NCI-H2107 (cell line): ENCODE data around the gene ANO1.

Experiments
- DNase-seq: peaks from one replicate; lab custom pipeline; 2025; lab: John Stamatoyannopoulos, UW

ANO1 gene

DNA sequence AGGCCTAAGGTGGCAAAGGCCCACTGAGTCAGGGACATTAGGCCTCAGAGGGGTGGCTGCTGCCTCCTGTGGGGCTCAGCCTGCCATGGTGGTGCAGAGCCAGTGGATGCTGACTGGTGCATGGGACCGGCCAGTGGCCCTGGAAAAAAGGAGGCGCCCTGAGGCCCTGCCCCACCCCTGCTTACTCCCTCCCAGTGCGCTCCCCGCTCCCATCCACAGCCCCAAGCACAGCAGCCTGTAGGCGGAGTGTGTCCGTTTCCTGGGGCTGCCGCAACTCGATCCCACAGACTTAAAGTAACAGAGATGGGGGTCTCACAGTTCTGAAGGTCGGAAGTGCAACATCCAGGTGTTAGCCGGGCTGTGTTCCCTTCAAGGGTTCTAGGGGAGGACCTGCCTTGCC lies 86.6 kb downstream of the ANO1 start:
- DNase-seq = no peak

GRCh38 chr11:70167120-70167519 lies 89.0 kb downstream of the ANO1 start:
- DNase-seq = no peak

GRCh38 chr11:70167723-70168404 lies 89.7 kb downstream of the ANO1 start:
- DNase-seq = no peak

DNA sequence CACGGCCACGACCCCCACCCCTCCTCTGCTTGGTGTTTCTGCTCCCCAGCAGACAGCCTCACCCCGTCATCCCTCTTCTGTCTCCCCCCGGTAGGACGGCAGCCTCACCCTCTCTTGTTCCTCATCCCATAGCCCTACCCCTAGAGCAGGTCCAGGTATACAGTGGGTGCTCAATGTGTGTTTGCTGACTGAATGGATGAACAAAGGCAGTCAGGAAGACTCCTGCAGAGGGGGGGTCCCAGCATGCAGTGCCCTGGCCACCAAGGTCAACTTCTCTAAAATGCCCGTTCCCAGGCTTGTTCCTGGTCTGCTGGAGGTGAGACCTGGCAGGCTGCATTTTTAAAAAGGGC lies 90.3 kb downstream of the ANO1 start:
- no peak for DNase-seq

DNA sequence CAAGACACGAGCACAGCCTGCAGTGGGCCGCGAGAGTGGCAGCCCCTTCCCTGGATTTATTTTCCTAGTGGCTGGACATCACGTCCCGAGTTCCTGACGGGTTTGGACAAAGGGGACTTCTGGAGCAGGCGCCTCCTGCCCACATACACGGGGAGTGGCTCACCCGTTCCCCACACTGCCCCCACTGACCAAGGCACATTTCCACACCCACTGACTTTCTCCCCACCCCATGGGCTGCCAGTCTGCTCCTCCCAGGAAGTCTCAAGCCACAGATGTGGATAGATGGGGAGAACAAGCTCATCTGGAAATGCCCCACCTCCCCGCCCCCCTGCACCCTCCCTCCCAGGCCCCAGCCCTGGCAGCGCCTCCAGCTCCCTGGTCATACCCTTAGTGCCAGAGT lies 91.0 kb downstream of the ANO1 start:
- no peak for DNase-seq

GRCh38 chr11:70169632-70170031 lies 91.5 kb downstream of the ANO1 start:
- no peak for DNase-seq

- no peak for DNase-seq
These were observed 92.6 kb downstream of the ANO1 start for GRCh38 chr11:70170596-70171210.

GRCh38 chr11:70173018-70173417 lies 94.9 kb downstream of the ANO1 start:
- DNase-seq = no peak

DNA sequence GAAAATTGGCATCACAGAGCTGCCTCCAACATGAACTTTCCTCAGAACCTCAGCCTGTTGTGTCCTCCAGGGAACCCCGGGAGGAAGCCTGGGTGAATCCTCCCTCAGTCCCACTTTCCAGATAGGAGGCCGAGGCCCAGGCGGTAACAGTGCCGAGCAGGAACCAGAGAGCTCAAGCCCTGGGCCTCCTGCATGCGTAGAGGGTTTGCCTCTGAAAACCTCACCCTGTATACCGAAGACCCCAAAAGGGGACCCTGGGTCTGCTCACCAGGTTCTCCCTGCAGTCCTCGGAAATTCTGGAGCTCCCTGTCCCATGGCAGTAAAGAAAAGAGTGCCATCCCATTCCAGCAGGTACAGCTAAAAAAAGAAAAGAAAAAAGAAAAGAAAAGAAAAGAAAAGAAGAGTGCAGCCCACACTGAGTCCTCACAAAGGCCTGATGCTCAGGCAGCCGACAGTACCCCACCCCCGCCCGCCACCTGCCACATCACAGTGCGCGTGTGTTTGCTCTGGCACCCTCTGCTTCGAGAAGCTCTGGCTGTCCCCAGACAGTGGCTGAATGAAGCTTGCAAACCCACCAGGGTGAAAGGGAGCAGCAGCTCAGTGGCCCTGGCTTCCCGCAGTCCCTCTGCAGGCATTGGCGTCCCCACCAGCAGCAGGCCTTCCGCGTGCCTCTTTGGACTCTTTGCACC lies 96.6 kb downstream of the ANO1 start:
- no peak for DNase-seq

DNA sequence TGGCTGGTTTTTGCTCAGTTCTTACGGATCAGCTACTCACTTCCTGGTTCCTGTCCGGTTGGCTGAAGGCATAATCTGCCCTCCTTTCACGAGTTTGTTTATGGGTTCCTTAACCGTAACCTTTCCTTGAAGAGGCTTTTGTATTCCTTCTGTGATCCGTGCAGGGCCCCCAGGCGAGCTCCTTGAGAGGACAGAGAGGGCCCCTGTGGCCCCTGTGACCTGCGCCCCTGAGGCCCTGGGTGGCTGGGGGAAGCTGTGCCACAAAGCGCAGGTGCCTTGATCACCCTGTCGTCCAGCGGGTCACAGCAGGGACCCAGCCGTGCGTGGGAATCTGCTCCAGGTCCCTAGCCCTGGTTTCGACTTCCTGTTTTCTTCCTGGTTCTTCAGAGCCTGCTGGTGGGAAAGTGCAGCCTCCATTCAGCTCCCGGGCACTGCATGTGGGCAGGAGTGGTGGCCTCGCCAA lies 97.2 kb downstream of the ANO1 start:
- no peak for DNase-seq

DNA sequence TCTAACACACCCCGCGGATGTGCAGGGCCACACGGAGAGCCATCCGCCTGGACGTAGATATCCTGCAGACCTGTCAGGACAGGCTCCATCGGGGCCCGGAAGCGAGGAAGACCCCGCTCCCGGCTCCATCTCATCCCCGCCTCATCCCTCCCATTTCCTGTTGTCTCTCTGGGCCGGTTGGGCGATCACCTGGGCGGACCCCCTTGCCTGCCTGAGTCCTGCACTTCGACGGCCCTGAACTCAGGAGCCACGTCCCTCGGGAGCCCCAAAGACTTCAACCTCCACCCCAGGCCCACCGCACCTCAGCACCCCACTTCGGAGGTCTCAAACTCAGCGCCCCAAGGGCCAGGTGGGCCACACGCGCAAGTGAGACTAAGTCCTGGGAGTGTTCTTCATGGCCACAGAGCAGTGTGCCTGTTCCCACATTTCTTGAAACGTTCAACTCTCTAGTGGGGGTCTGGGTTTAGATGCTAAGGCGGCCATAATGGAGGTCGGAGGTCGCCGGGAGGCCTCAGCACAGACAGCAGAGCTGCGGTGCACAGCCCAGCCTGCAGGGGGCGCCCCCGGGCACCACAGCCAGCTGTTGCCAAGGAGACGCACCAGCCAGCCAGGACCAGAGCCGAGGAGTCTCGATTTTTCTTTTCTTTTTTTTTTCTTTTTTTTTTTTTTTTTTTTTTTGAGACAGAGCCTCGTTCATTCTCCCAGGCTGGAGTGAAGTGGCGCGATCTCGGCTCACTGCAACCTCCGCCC lies 99.0 kb downstream of the ANO1 start:
- DNase-seq = no peak

GRCh38 chr11:70180906-70181305 lies 102.8 kb downstream of the ANO1 start:
- DNase-seq = no peak

DNA sequence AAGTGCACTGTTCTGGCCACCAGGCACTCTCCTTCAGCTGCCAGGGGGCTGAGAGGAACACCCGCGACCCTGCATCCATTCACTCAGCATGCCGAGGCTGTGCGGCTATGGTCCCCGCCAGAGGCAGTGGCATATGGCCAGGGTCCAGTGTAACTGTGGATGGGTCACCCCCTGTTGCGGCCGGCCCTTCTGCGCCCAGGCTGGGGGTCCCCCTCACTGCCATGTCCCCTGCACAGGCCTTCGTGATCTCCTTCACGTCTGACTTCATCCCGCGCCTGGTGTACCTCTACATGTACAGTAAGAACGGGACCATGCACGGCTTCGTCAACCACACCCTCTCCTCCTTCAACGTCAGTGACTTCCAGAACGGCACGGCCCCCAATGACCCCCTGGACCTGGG lies 104.1 kb downstream of the ANO1 start:
- no peak for DNase-seq

DNA sequence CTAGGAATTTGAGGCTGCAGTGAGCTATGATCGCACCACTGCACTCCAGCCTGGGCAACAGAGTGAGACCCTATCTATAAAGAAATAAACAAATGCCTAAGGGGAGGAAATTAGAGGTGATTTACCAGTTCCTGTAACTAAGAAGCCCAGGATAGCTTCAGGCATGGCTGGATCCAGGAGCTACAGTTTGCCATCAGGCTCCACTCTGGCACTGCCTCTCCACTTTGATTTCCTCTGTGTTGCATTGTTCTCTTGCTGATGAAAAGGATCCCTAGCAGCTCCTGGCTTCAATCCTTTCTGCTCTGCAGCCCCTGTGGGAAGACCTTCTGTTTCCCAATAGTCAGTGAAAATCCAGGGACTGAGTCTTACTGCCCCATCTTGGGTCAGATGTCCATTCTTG lies 104.9 kb downstream of the ANO1 start:
- DNase-seq = no peak

- no peak for DNase-seq
These were observed 105.5 kb downstream of the ANO1 start for GRCh38 chr11:70183483-70184176.

DNA sequence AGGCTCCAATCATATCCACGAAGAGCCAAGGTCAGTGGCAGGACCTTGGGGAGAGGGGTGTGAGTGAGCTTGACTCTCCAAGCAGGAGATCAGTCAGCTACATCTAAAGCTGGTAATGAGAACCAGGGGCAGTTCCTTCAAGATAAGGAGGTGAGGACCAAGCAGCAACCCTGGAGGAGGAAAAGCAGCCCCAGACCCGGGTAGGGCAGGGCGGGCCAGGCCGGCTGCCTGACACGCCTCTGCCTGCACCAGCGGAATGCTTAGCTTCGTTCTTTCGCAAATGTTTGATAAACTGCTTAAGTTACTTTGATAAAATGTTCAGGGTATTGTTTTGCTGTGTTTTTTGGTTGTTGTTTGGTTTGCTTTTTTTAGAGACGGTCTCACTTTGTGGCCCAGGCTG lies 106.3 kb downstream of the ANO1 start:
- DNase-seq = no peak

DNA sequence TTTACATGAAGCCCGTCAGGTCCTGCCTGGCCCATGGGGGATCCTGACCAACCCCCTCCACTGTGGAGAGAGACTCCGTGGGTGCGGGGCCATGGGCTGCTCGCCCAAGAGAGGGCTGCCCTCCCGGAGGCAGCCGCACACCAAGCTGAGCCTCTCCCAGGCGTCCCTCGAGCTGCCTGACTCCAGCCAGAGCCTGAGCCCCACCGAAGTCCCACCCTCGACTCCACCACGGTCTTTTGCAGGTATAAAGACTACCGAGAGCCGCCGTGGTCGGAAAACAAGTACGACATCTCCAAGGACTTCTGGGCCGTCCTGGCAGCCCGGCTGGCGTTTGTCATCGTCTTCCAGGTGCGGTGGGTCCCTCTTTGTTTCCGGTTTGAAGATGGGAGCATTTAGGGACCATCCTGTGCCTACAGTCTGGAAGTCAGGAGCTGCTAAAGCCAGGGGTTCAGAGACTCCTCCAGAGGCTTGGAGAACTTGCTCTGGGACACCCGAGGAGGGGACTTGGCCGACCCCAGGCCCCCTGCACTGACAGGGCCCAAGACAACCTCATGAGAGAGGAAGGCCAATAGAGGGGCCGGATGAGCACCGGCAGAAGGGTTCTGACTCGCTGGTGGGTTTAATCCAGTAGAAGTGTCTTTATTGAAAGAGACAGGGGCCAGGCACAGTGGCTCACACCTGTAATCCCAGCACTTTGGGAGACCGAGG lies 107.4 kb downstream of the ANO1 start:
- no peak for DNase-seq

- no peak for DNase-seq
These were observed 108.3 kb downstream of the ANO1 start for GRCh38 chr11:70186420-70186819.

DNA sequence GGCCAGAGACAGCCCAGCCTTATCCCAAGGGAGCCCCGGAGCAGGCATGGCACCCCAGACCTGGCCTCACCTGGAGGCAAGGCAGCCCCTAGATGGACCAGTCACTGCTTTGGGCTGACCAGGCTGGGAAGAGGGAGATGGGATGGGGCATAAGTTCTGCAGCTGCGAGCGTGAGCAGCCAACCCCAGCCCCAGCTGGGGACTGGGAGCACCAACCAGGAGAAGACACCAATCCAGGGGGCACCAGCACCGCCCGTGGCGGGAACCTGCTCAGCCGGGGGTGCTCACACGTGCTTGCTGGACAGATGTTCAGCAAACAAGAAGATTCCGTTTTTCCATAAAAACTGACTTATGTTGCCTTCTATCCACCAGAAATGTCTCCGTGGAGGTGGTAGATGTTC lies 108.8 kb downstream of the ANO1 start:
- DNase-seq = no peak

- no peak for DNase-seq
These were observed 109.7 kb downstream of the ANO1 start for GRCh38 chr11:70187771-70188170.

DNA sequence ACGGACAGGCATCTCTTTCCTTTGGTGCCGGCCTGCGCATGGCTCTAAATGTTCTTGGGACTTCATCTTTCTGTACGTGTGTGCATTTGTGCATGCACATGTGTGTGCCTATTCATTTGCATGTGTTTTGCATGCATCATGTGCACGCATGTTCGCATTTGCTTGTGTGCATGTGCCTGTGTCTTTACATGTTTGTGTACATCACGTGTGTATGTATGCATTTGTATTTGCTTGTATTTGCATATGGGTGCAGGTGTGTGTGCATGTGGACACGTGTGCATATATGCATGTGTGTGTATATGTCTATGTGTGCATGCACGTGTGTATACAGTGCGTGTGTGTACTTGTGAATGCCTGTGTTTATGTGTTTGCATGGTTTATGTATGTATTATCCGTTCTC lies 111.5 kb downstream of the ANO1 start:
- DNase-seq = no peak
